GM19043 (cell line): ENCODE measurements around the gene DACH1.

Source experiments
- ATAC-seq: cut with Tn5 transposase; IDR thresholded peaks from one replicate; pipeline ENCODE4 v1.9.1; 2021; ENCODE audit warnings: low read depth; ENCODE audit not compliant: unreplicated experiment

The DACH1 gene

DNA sequence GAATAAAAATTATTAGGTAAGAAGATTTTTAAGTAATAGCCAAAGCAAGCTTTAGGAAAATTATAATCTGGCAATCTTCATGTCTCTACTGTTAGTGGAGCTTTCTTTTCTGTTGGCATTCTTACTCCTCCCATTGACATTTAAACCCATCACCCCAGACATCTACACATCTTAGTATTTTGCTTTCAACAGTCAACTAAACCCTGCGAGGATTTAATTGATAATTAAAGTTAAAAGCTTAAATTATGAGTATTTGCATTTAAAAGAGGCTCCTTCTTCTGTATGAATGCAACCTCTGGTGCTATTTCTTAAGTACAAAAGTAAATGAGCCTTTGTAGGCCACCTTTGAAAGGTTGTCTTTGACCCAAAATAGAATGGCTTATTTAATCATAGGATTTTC, 148.1 kb downstream of the DACH1 start:
- ATAC-seq = no peak

GRCh38 chr13:71714802-71715375, 152.1 kb downstream of the DACH1 start:
- no peak for ATAC-seq

DNA sequence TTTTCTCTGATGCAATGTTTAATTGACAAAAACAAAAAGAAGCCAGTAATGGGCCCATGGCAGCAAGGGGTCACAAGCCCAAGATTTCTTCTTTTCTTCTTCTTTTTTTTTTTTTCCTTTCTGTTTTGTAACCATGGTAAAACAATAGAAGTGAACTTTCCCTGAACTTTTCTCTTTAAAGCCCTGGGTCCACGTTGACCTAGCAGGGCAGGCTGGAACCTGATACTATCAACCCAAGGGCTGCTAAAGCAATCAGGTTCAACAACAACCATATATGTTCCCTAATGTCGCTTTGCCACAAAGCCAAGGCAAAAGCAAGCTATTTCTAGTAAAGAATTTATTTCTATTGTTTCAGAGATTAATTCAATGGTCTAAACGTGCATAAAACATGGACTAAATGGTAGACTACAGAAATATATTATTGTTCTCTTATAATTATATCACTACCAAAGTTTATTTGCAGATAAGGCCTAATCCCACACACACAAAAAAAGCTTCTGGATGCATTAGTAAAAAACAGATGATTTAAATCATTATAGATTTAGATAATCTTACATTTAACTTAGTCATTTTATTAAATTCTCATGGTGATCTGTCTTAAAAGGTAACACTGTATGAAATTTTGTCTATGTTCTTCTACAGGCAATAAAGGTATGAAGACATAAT, 153.9 kb downstream of the DACH1 start:
- ATAC-seq = no peak

DNA sequence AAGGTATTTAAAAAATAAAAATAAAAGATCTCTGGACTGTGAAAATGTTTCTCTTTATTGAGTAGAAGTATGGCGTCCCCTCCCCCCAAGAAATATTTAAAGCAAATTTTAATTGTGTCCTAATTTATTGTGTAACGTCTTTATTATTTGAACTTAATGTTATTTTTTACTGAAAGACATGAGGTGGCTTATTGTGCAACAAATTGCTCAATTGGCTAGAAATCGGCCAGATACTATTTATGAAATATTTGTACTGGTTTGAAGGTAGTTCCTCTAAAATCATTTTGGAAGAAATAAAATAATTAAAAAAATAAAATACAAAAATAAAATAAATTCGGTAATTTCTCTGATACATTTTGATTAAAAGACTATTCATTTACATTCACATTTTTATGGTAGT, 162.3 kb downstream of the DACH1 start:
- ATAC-seq = no peak

DNA sequence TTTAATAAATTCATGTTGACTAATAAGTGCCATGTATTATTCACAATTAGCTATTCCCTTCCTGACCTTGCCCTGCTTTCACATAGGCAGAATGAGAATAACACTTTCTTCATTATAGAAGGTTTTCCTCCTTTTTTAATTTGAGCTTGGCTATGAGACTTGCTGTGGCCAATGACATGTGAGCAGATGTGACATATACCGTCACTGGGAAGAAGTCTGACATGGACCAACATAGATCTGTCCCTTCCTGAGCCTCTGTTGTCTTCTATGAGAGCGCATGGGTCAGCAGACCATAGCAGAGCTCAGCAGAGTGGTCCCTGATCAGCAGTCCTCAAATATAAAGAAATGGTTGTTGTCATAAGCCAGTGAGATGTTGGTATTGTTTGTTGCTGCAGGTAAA, 163.9 kb downstream of the DACH1 start:
- ATAC-seq = no peak

GRCh38 chr13:71702253-71702652, 164.8 kb downstream of the DACH1 start:
- no peak for ATAC-seq

- no peak for ATAC-seq
These were observed 165.3 kb downstream of the DACH1 start for GRCh38 chr13:71701741-71702140.

DNA sequence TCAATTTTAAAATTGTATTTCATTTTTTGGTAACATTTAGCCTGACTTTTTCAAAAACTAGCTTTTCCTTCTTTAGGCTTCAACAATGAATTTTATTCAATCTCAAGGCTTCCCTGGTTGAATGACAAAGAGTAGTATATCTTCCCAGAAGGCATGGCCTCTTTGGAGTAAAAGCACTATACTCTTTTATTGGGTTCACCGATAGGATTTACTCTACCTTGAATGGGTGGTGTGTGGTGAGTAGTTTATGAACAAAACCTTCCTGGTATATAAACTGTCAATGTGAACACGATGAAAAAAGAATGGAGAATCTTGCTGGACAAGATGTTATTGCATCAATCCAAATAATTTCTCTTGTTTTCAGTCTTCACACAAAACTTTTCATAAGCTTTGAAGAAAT, 167.7 kb downstream of the DACH1 start:
- ATAC-seq = no peak

DNA sequence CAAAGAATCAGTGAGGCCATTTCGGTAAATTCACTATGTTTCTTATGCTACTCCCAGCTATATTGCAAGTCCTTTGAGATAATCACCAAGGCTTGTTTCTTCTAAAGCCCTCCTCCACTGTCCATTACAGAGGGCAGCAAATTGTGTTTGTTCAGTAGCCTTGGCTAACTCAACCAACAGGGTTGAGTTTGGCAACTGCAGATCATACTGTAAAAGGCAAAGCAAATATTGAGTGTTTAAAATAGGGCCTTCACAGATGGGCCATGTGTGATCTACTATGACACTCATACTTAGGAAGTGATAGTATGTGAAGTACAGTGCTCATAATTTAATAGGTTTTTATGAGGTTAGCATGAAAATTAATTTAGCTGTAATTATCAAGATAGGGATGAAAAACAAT, 171.3 kb downstream of the DACH1 start:
- no peak for ATAC-seq

GRCh38 chr13:71685072-71685471, 181.9 kb downstream of the DACH1 start:
- ATAC-seq = no peak

- no peak for ATAC-seq
These were observed 184.9 kb downstream of the DACH1 start for GRCh38 chr13:71681901-71682613.

- ATAC-seq = no peak
These were observed 189.9 kb downstream of the DACH1 start for GRCh38 chr13:71677124-71677523.

DNA sequence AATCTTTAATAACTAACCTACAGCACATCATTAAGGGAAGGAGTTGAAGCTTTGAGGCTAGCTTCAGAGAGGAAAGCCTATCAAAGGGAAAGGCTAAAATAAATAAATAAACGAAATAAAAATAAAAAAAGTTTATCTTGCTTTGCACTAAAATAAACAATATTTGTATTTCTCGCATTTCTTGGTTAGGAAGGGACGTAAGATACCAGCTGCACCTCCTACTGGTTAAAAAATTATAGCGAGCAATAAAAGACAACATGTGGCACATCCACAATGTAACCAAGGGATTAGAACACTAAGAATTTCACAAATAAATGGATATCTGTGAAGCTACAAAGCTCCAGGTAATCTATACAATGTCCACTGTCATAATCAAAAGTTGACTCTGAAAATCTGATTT, 194.5 kb downstream of the DACH1 start:
- no peak for ATAC-seq

DNA sequence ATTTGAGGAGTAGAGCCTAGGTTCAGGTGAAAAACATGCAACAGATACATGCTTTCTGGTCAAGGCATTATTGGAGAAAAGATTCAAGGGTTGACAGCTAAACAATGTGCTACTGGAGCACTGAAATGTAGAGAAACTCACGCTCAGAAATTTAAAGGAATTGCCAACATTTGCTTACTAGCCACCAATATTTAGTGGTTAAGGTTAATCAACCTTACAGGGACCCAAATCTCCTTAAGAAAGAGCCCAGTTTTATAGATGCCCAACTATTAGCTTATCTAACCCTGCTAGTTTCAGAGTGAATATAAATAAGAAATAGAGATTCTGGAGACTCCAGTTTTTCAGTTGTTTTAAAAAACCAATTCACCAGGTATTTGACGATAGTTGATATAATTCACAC, 203.6 kb downstream of the DACH1 start:
- ATAC-seq = no peak

GRCh38 chr13:71661921-71662320, 205.1 kb downstream of the DACH1 start:
- no peak for ATAC-seq

DNA sequence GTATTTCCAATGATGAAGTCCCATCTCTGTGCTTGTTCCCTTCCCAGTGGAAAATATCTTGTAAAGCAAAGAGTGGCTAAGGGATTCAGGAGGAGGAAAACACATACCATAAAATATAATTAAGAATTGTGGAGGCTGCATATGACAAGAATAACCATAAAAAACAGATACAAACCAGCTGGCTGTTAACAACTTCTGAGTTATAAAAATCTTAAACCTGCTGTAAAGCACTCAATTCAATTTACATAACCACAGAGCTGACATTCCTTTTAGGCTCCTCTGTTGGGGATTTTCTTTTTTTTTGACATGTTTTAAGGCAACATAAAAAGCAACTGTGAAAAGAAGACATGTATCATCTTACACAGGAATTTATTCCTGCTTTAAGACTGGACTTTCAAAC, 207.6 kb downstream of the DACH1 start:
- ATAC-seq = no peak

DNA sequence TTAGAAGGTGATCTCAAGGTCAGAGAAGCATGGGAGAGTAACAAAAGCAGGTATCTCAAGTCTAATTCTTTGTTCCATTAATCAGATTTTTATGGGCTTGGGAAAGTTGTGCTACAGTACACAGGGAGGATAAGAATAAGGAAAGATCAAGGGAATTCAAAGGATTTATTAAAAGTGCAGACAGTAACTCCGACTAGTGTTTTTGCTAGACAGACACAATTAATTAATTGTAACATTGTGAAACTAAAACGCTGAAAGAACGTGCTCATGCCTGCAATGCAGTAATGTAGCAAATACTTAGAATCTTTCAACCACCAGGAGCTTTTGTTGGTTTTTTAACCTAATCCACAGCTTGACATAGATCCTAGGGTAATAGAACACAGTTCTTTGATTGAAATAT, 221.5 kb downstream of the DACH1 start:
- ATAC-seq = no peak

- ATAC-seq = no peak
These were observed 222.4 kb downstream of the DACH1 start for GRCh38 chr13:71644579-71644978.

- ATAC-seq = no peak
These were observed 223.6 kb downstream of the DACH1 start for GRCh38 chr13:71643448-71643860.

GRCh38 chr13:71638751-71639150, 228.3 kb downstream of the DACH1 start:
- no peak for ATAC-seq

DNA sequence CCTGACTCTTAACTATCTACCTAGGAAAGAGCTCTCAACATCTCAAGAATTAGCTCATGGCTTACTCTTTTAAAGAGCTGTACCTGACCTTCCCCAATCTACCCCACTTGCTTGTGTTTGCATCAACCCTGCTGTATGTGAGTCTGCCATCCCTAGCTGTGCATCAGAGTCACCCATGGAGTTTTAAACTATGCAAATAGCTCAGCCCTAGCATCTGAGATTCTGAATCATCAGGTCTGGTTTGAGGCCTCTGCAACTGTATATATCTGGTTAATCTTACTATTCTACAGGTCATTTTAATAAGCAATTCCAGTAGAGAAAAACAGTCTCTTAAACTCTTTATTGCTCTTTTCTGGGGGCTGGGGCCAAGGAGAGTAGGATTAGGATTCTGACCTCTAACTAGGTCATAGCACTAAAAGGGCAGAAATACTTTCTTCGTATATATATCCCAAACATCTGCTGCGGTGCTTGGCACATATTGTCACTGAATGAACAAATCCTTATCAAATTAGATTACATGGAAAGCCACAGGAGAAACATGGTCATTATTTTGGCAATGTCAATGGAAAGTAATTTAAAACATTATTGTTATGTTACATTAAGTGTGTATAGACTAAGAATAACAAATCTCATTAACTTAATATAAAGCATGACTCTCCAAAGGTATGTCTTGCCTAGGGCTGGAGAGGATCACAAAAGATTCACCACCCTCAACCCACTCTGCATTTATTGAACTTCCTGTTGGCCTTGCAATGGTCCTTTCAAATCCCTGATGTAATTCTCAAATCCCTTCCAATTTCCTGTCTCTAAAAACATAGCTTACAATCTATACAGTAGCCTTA, 232.2 kb downstream of the DACH1 start:
- no peak for ATAC-seq
